NCI-H1092 (cell line): ENCODE measurements around the gene ZYG11A.

Source experiments
- DNase-seq: peaks from one replicate; lab custom pipeline; 2025; lab: John Stamatoyannopoulos, UW

Gene ZYG11A

GRCh38 chr1:52918201-52918600 lies 75.6 kb downstream of the ZYG11A start:
- no peak for DNase-seq

GRCh38 chr1:52919051-52919722 lies 76.6 kb downstream of the ZYG11A start:
- DNase-seq = no peak

GRCh38 chr1:52919723-52920483 lies 77.3 kb downstream of the ZYG11A start:
- no peak for DNase-seq

GRCh38 chr1:52920791-52921291 lies 78.3 kb downstream of the ZYG11A start:
- DNase-seq = no peak

DNA sequence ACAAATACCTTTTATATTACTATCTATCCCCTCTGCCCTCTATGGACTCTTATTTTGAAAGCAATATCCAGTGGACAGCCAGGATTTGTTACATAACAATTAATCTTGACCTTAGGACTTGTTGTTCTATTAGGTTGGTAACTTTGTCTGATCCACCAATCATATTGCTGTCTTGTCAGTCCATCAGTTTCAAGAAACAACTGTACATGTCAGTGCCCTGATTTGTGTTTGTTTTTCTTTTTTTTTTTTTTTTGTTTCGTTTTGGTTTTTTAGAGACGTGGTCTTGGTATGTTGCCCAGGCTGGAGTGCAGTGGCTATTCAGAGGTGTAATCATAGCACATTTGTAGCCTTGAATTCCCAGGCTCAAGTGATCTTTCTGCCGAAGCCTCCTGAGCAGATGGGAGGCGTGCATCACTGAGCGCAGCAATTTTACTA lies 83.0 kb downstream of the ZYG11A start:
- DNase-seq = peak; percentile 3

- no peak for DNase-seq
These were observed 84.3 kb downstream of the ZYG11A start for GRCh38 chr1:52926864-52927211.

- DNase-seq = peak; percentile 8
These were observed 84.9 kb downstream of the ZYG11A start, which contains the start of gene SCP2 for GRCh38 chr1:52927212-52928014. SCP2 (plus strand) TSS chr1:52927276; CDS start chr1:52927397, 121 bp downstream.

DNA sequence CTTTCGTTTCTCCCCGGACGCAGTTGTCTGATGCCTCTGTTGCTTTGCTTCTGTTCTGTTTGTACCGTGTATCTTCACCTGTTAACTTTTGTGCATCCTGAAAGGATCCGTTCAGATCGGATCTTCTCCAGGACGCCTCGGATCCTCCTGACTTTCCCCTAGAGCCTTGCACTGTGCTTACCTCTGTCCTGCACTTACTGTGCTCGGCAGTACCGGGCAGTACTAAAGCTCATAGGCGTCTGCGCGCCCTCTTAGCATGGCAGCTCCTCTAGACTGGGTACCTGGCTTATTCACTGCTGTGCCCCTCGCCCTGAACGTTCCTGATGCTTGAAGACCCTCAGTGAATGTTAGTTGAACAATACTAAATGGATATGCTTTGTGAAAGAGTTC lies 85.5 kb downstream of the ZYG11A start:
- no peak for DNase-seq

DNA sequence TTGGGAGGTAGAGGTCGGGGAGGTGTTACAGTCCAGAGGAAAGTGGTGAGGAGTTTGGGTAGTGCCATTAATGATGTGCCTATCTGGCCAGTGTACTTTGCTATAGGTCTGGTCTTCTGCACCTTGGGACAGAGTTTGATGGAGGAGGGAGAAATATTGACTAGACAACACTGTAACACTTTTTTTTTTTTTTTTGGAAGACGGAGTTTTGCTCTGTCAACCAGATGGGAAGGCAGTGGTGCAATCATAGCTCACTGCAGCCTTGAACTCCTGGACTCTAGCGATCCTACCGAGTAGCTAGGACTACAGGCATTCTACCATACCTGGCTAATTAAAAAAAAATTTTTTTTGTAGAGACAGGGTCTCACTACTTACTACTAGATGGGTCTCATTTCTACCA lies 86.5 kb downstream of the ZYG11A start:
- DNase-seq = no peak

GRCh38 chr1:52937433-52938182 lies 95.0 kb downstream of the ZYG11A start:
- DNase-seq = no peak

- DNase-seq = no peak
These were observed 95.6 kb downstream of the ZYG11A start for GRCh38 chr1:52938183-52938451.

- no peak for DNase-seq
These were observed 101.4 kb downstream of the ZYG11A start for GRCh38 chr1:52943876-52944416.

- no peak for DNase-seq
These were observed 102.0 kb downstream of the ZYG11A start for GRCh38 chr1:52944566-52944965.
